HG03469 (cell line): Measurements from ENCODE around the gene KIF3A.

Source experiments
- ATAC-seq: cut with Tn5 transposase; IDR thresholded peaks from one replicate; pipeline ENCODE4 v1.9.1; 2021; ENCODE audit warnings: mild to moderate bottlenecking, moderate library complexity, moderate number of reproducible peaks; ENCODE audit not compliant: unreplicated experiment

Gene KIF3A

GRCh38 chr5:132679717-132680380 is 57.5 kb downstream of the KIF3A start:
- no peak for ATAC-seq

- ATAC-seq: no peak
Measured at GRCh38 chr5:132679166-132679565, 58.2 kb downstream of the KIF3A start.

- no peak for ATAC-seq
Measured at GRCh38 chr5:132678735-132679134, 58.6 kb downstream of the KIF3A start.

GRCh38 chr5:132677682-132678400 is 59.5 kb downstream of the KIF3A start:
- no peak for ATAC-seq

- ATAC-seq: no peak
Measured at GRCh38 chr5:132677191-132677590, 60.2 kb downstream of the KIF3A start.

- no peak for ATAC-seq
Measured at GRCh38 chr5:132675936-132676689, 61.2 kb downstream of the KIF3A start.

GRCh38 chr5:132674671-132675506 is 62.5 kb downstream of the KIF3A start:
- ATAC-seq: peak; percentile 81

GRCh38 chr5:132673939-132674630 is 63.3 kb downstream of the KIF3A start, which contains the start of gene IL4:
IL4 (plus strand) TSS chr5:132673989; CDS start chr5:132674051, 62 bp downstream.
- no peak for ATAC-seq

- no peak for ATAC-seq
Measured at GRCh38 chr5:132673488-132673887, 63.9 kb downstream of the KIF3A start.

GRCh38 chr5:132671000-132671399 is 66.3 kb downstream of the KIF3A start:
- no peak for ATAC-seq

GRCh38 chr5:132669966-132670882 is 67.1 kb downstream of the KIF3A start:
- no peak for ATAC-seq

GRCh38 chr5:132669455-132669820 is 67.9 kb downstream of the KIF3A start:
- no peak for ATAC-seq

- ATAC-seq: no peak
Measured at GRCh38 chr5:132668706-132669454, 68.5 kb downstream of the KIF3A start.

GRCh38 chr5:132667761-132668705 is 69.3 kb downstream of the KIF3A start:
- no peak for ATAC-seq

GRCh38 chr5:132667309-132667708 is 70.0 kb downstream of the KIF3A start:
- ATAC-seq: no peak

- ATAC-seq: no peak
Measured at GRCh38 chr5:132666310-132667123, 70.8 kb downstream of the KIF3A start.
